ENCODE results near the gene HOXA10.

Gene HOXA10

GRCh38 chr7:27133409-27134231 lies 40.5 kb downstream of the HOXA10 start:
- ATAC-seq = no peak
- TF ChIP-seq ARNTL (CRISPR knock-in tag; IDR thresholded peaks at IDR 0.05; ENCODE audit: borderline replicate concordance, low read depth) (no peak), CSDC2 (CRISPR knock-in tag; IDR thresholded peaks at IDR 0.05) (no peak), SNAI2 (CRISPR knock-in tag; IDR thresholded peaks at IDR 0.05) (no peak), GLIS3 (CRISPR knock-in tag; IDR thresholded peaks at IDR 0.05) (no peak), ZFP30 (CRISPR knock-in tag; IDR thresholded peaks at IDR 0.05) (no peak), PATZ1 (CRISPR knock-in tag; IDR thresholded peaks at IDR 0.05; ENCODE audit: borderline replicate concordance) (no peak), CSRNP3 (CRISPR knock-in tag; IDR thresholded peaks at IDR 0.05) (no peak), ZNF70 (CRISPR knock-in tag; IDR thresholded peaks at IDR 0.05) (no peak), ZFP3 (CRISPR knock-in tag; IDR thresholded peaks at IDR 0.05) (no peak)

GRCh38 chr7:27132978-27133377 lies 41.1 kb downstream of the HOXA10 start:
- no peak for TF ChIP-seq POU6F1 (CRISPR knock-in tag; IDR thresholded peaks at IDR 0.05; ENCODE audit: borderline replicate concordance, low read depth)
- TF ChIP-seq TCF4 (CRISPR knock-in tag; IDR thresholded peaks at IDR 0.05; ENCODE audit: borderline replicate concordance) = no peak
- no peak for TF ChIP-seq ISL1 (CRISPR knock-in tag; IDR thresholded peaks at IDR 0.05)
- TF ChIP-seq ZFP3 (CRISPR knock-in tag; IDR thresholded peaks at IDR 0.05) = no peak
- TF ChIP-seq ARNTL (CRISPR knock-in tag; IDR thresholded peaks at IDR 0.05; ENCODE audit: borderline replicate concordance, low read depth) = no peak
- TF ChIP-seq PPARA (CRISPR knock-in tag; IDR thresholded peaks at IDR 0.05; ENCODE audit: borderline replicate concordance) = no peak
- TF ChIP-seq BACH2 (CRISPR knock-in tag; IDR thresholded peaks at IDR 0.05; ENCODE audit: borderline replicate concordance) = no peak
- TF ChIP-seq PATZ1 (CRISPR knock-in tag; IDR thresholded peaks at IDR 0.05; ENCODE audit: borderline replicate concordance) = no peak
- no peak for TF ChIP-seq GLIS3 (CRISPR knock-in tag; IDR thresholded peaks at IDR 0.05)
- TF ChIP-seq TOX (CRISPR knock-in tag; IDR thresholded peaks at IDR 0.05; ENCODE audit: borderline replicate concordance) = no peak
- no peak for TF ChIP-seq SNAI2 (CRISPR knock-in tag; IDR thresholded peaks at IDR 0.05)
- no peak for TF ChIP-seq ZC3H10 (CRISPR knock-in tag; IDR thresholded peaks at IDR 0.05)
- TF ChIP-seq OSR1 (CRISPR knock-in tag; IDR thresholded peaks at IDR 0.05) = no peak
- no peak for TF ChIP-seq ESRRG (CRISPR knock-in tag; IDR thresholded peaks at IDR 0.05)
- TF ChIP-seq TSHZ2 (CRISPR knock-in tag; IDR thresholded peaks at IDR 0.05) = no peak
- TF ChIP-seq CSRNP3 (CRISPR knock-in tag; IDR thresholded peaks at IDR 0.05) = no peak
- TF ChIP-seq ZFP30 (CRISPR knock-in tag; IDR thresholded peaks at IDR 0.05) = no peak
- no peak for ATAC-seq
